Tongue (tissue), 2 donors: Measurements from ENCODE around the gene MACC1. TPM values are rescaled to one million over a fixed set of nuclear protein-coding genes. Genes with fewer than 3 reads are reported as not detected.
"Not testable (repeated sequence)": the region's sequence is repeated elsewhere in the genome, so short reads cannot be mapped to it uniquely, and the experiment has no call there.

Source experiments
- DNase-seq: peaks from one replicate; pipeline ENCODE4 v3.0.0-alpha.2; 2015
- total RNA-seq: library from RNA; depleted of rRNA; stranded (reverse); fragments of >200 nt; gene quantifications from one replicate; pipeline ENCODE4 v1.2.3, GENCODE V29; 2014

MACC1 gene
- total RNA-seq, 1 donor from 2014 or later = 6.9 TPM

- DNase-seq = not testable (repeated sequence)
Observed at GRCh38 chr7:20126060-20126459, 91.1 kb downstream of the MACC1 start.

GRCh38 chr7:20124087-20124486 is 93.1 kb downstream of the MACC1 start:
- DNase-seq = not testable (repeated sequence)

GRCh38 chr7:20122653-20123316 is 94.4 kb downstream of the MACC1 start:
- not testable (repeated sequence) for DNase-seq

GRCh38 chr7:20122073-20122472 is 95.1 kb downstream of the MACC1 start:
- DNase-seq = no peak

GRCh38 chr7:20121404-20121803 is 95.8 kb downstream of the MACC1 start:
- no peak for DNase-seq

GRCh38 chr7:20120611-20121168 is 96.5 kb downstream of the MACC1 start:
- not testable (repeated sequence) for DNase-seq

GRCh38 chr7:20116869-20117268 is 100.3 kb downstream of the MACC1 start:
- DNase-seq = no peak

GRCh38 chr7:20114468-20114867 is 102.7 kb downstream of the MACC1 start:
- peak; percentile 35 for DNase-seq

GRCh38 chr7:20113427-20114027 is 103.7 kb downstream of the MACC1 start:
- DNase-seq = no peak

GRCh38 chr7:20112696-20113095 is 104.5 kb downstream of the MACC1 start:
- peak; percentile 17 for DNase-seq

GRCh38 chr7:20111821-20112542 is 105.2 kb downstream of the MACC1 start:
- DNase-seq = no peak

GRCh38 chr7:20107582-20107981 is 109.6 kb downstream of the MACC1 start:
- no peak for DNase-seq

GRCh38 chr7:20104696-20105095 is 112.5 kb downstream of the MACC1 start:
- no peak for DNase-seq

- DNase-seq = no peak
Observed at GRCh38 chr7:20102982-20103381, 114.2 kb downstream of the MACC1 start.

- DNase-seq = no peak
Observed at GRCh38 chr7:20095862-20096261, 121.3 kb downstream of the MACC1 start.

GRCh38 chr7:20095436-20095835 is 121.7 kb downstream of the MACC1 start:
- no peak for DNase-seq

GRCh38 chr7:20089431-20089830 is 127.8 kb downstream of the MACC1 start:
- DNase-seq = no peak

- DNase-seq = no peak
Observed at GRCh38 chr7:20085086-20085485, 132.1 kb downstream of the MACC1 start.

Other genes with a start within 250 kb of the MACC1 start
- 27.0 TPM for gene ITGB8, start 113.5 kb upstream of the MACC1 start, total RNA-seq